MM.1S (cell line): ENCODE results near the gene SCARB2.

Experiments
- DNase-seq: peaks from one replicate; pipeline ENCODE4 v3.0.0-alpha.2; 2015
- H2AFZ ChIP-seq: fragments of 300-600 bp; sonication (generic); 2 replicates; pipeline ENCODE4 v1.6.0; 2016; ENCODE audit warnings: antibody characterized with exemption, low read length
- H3F3A ChIP-seq: fragments of 300-600 bp; sonication (generic); 2 replicates; pipeline ENCODE4 v1.6.1; 2016; ENCODE audit warnings: mild to moderate bottlenecking, antibody characterized with exemption, low read length, moderate library complexity, mixed read lengths; ENCODE audit not compliant: insufficient read depth
- H3K27ac ChIP-seq: fragments of 300-600 bp; sonication (generic); 2 replicates; pipeline ENCODE4 v1.5.1; 2016; ENCODE audit warnings: mild to moderate bottlenecking, low read length
- H3K27me3 ChIP-seq: fragments of 300-600 bp; sonication (generic); replicated peaks from 2 replicates; pipeline ENCODE4 v1.6.0; 2016; ENCODE audit warnings: low read length; ENCODE audit not compliant: insufficient read depth
- H3K36me3 ChIP-seq: fragments of 300-600 bp; sonication (generic); replicated peaks from 2 replicates; pipeline ENCODE4 v1.6.1; 2016; ENCODE audit warnings: mild to moderate bottlenecking, low read length, mixed read lengths; ENCODE audit not compliant: insufficient read depth
- H3K4me1 ChIP-seq: fragments of 300-600 bp; sonication (generic); 2 replicates; pipeline ENCODE4 v1.6.1; 2016; ENCODE audit warnings: low read length, mixed read lengths
- H3K4me2 ChIP-seq: fragments of 300-600 bp; sonication (generic); 2 replicates; pipeline ENCODE4 v1.6.0; 2016; ENCODE audit warnings: low read depth, low read length
- H3K4me3 ChIP-seq: fragments of 300-600 bp; sonication (generic); 2 replicates; pipeline ENCODE4 v1.5.1; 2016; ENCODE audit warnings: low read length, mixed read lengths
- H3K79me2 ChIP-seq: fragments of 300-600 bp; sonication (generic); 2 replicates; pipeline ENCODE4 v1.6.1; 2016; ENCODE audit warnings: mixed run types, low read length, mixed read lengths
- H3K9ac ChIP-seq: fragments of 300-600 bp; sonication (generic); 2 replicates; pipeline ENCODE4 v1.6.1; 2016; ENCODE audit warnings: low read length, mixed read lengths
- H3K9me2 ChIP-seq: fragments of 300-600 bp; sonication (generic); replicated peaks from 2 replicates; pipeline ENCODE4 v1.6.1; 2016; ENCODE audit warnings: mild to moderate bottlenecking, low read length, mixed read lengths; ENCODE audit not compliant: insufficient read depth
- H3K9me3 ChIP-seq: fragments of 300-600 bp; sonication (generic); replicated peaks from 2 replicates; pipeline ENCODE4 v1.6.1; 2016; ENCODE audit warnings: mild to moderate bottlenecking, low read length, mixed read lengths; ENCODE audit not compliant: insufficient read depth
- H4K20me1 ChIP-seq: fragments of 300-600 bp; sonication (generic); 2 replicates; pipeline ENCODE4 v1.6.1; 2016; ENCODE audit warnings: mild to moderate bottlenecking, low read length, moderate library complexity, mixed read lengths; ENCODE audit not compliant: insufficient read depth
- CTCF ChIP-seq: fragments of 300-600 bp; sonication (generic); IDR thresholded peaks from 2 replicates; pipeline ENCODE4 v1.5.1; 2016; ENCODE audit warnings: antibody characterized with exemption, low read length, mixed read lengths
- EZH2 ChIP-seq: fragments of 300-600 bp; sonication (generic); optimal IDR thresholded peaks from 2 replicates; pipeline ENCODE3; 2017; ENCODE audit warnings: low read depth, mild to moderate bottlenecking, antibody characterized with exemption, low read length, mixed read lengths
- EZH2phosphoT487 ChIP-seq: fragments of 300-600 bp; sonication (generic); IDR thresholded peaks from 2 replicates; pipeline ENCODE4 v1.6.1; 2018; ENCODE audit warnings: antibody characterized with exemption, low read length

SCARB2 gene

DNA sequence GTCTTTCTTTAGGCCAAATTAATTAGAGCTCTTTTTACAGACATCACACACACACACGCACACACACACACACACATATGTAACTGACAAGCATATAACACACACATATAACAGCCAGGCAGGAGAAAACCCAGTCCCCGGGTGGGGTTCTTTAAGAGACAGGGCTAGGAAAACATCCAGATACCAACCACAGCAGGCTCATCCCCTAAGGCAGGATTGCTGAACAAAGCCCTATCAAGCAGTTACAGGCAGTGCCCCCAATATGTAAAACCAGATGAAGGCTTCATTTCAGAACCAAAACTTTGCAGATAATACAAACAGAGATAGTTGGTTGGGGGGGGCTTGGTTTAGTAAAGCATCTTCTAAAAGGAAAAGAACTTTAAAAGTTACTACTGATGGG lies 19.9 kb upstream of the SCARB2 start:
- Histone ChIP-seq H3K4me3 (no peak overlapping the region), H3K9me2 (no peaks in the 10 kb centered on the region), H3K9me3 (no peaks in the 10 kb centered on the region), H3K36me3 (no peaks in the 10 kb centered on the region), H2AFZ (no peak overlapping the region), H3K9ac (no peak overlapping the region), H3K4me2 (no peak overlapping the region), H3K27ac (no peak overlapping the region), H3K79me2 (no peaks in the 10 kb centered on the region), H3F3A (no peaks in the 10 kb centered on the region), H3K4me1 (0 out of 2 replicates have a peak, but pooled peaks cover 3% of the 10 kb centered on the region), H4K20me1 (no peaks in the 10 kb centered on the region), H3K27me3 (no peaks in the 10 kb centered on the region)
- no peak for TF ChIP-seq EZH2phosphoT487
- TF ChIP-seq EZH2 = no peak
- TF ChIP-seq CTCF = no peak
- DNase-seq = no peak

GRCh38 chr4:76233083-76233482 lies 19.5 kb upstream of the SCARB2 start:
- H3K4me3 ChIP-seq = no peak overlapping the region

DNA sequence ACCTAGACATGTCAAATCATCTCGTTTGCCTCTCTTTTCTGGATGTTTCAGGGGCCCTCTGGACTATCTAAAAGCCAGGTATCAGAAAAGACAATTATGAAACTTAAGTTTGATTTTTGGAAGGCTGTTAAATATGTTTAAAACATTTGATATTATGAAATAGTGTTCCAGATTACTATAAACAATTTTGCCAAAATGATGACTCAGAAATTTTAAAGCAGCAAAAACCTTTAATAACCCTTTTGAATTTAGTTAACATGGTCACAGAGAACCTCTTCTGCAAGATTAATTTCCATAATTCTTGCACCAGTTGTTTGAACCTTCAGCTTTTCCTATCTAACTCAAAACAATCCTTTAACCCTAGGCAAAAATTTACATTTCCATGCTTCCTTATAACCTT lies 19.1 kb upstream of the SCARB2 start:
- no peaks in the 10 kb centered on the region for H3K27me3 ChIP-seq
- no peaks in the 10 kb centered on the region for H3K79me2 ChIP-seq
- no peaks in the 10 kb centered on the region for H4K20me1 ChIP-seq
- H3K9ac ChIP-seq = no peak overlapping the region
- 0 out of 2 replicates have a peak, but pooled peaks cover 3% of the 10 kb centered on the region for H3K4me1 ChIP-seq
- no peaks in the 10 kb centered on the region for H3K9me2 ChIP-seq
- no peaks in the 10 kb centered on the region for H3K36me3 ChIP-seq
- DNase-seq = no peak
- H3K27ac ChIP-seq = no peak overlapping the region
- no peak overlapping the region for H2AFZ ChIP-seq
- H3K9me3 ChIP-seq = no peaks in the 10 kb centered on the region
- TF ChIP-seq EZH2 = no peak
- no peak for TF ChIP-seq EZH2phosphoT487
- TF ChIP-seq CTCF = no peak
- H3K4me2 ChIP-seq = no peak overlapping the region
- H3F3A ChIP-seq = no peaks in the 10 kb centered on the region
- H3K4me3 ChIP-seq = no peak overlapping the region

More at GRCh38 chr4:76233083-76233482, 19.5 kb upstream of the SCARB2 start:
- H2AFZ ChIP-seq = no peak overlapping the region
- no peak for DNase-seq
- H3K9me2 ChIP-seq = no peaks in the 10 kb centered on the region
- H3K9me3 ChIP-seq = no peaks in the 10 kb centered on the region
- no peaks in the 10 kb centered on the region for H4K20me1 ChIP-seq
- H3F3A ChIP-seq = no peaks in the 10 kb centered on the region
- no peak overlapping the region for H3K4me2 ChIP-seq
- TF ChIP-seq CTCF = no peak
- TF ChIP-seq EZH2phosphoT487 = no peak
- no peak for TF ChIP-seq EZH2
- no peaks in the 10 kb centered on the region for H3K27me3 ChIP-seq
- H3K79me2 ChIP-seq = no peaks in the 10 kb centered on the region
- H3K9ac ChIP-seq = no peak overlapping the region
- H3K4me1 ChIP-seq = 0 out of 2 replicates have a peak, but pooled peaks cover 3% of the 10 kb centered on the region
- no peak overlapping the region for H3K27ac ChIP-seq
- no peaks in the 10 kb centered on the region for H3K36me3 ChIP-seq
